ENCODE measurements around the gene INTS11.

Gene INTS11

GRCh38 chr1:1310476-1311053 is 13.9 kb downstream of the INTS11 start:
- no peak for DNase-seq

GRCh38 chr1:1310109-1310385 is 14.4 kb downstream of the INTS11 start:
- no peak for DNase-seq

GRCh38 chr1:1309251-1310108 is 15.0 kb downstream of the INTS11 start:
- no peak for DNase-seq

- no peak for DNase-seq
Measured at GRCh38 chr1:1308756-1309250, 15.7 kb downstream of the INTS11 start.

- peak; percentile 91 for DNase-seq
Measured at GRCh38 chr1:1307923-1308755, 16.3 kb downstream of the INTS11 start, which contains the start of the genes ACAP3 and PUSL1. Gene ACAP3 (minus strand): TSS chr1:1307930. CDS start chr1:1307815, 115 bp downstream. Gene PUSL1 (plus strand): TSS chr1:1308597. CDS start chr1:1308644, 47 bp downstream.

GRCh38 chr1:1307261-1307922 is 17.1 kb downstream of the INTS11 start:
- no peak for DNase-seq

GRCh38 chr1:1306661-1307260 is 17.7 kb downstream of the INTS11 start:
- DNase-seq: no peak

- DNase-seq: peak; percentile 18
Measured at GRCh38 chr1:1306070-1306660, 18.3 kb downstream of the INTS11 start.

GRCh38 chr1:1305300-1306069 is 19.0 kb downstream of the INTS11 start:
- peak; percentile 78 for DNase-seq

GRCh38 chr1:1304331-1305299 is 19.8 kb downstream of the INTS11 start:
- peak; percentile 95 for DNase-seq

- no peak for DNase-seq
Measured at GRCh38 chr1:1303736-1304135, 20.7 kb downstream of the INTS11 start.

GRCh38 chr1:1302951-1303509 is 21.4 kb downstream of the INTS11 start:
- no peak for DNase-seq

GRCh38 chr1:1302006-1302430 is 22.4 kb downstream of the INTS11 start:
- DNase-seq: no peak

GRCh38 chr1:1300352-1300739 is 24.1 kb downstream of the INTS11 start:
- DNase-seq: no peak

GRCh38 chr1:1299686-1300351 is 24.6 kb downstream of the INTS11 start:
- no peak for DNase-seq

- DNase-seq: no peak
Measured at GRCh38 chr1:1298861-1299685, 25.4 kb downstream of the INTS11 start.

GRCh38 chr1:1297802-1298424 is 26.5 kb downstream of the INTS11 start:
- DNase-seq: no peak
